ENCODE results near the gene STARD8.
"Not testable (repeated sequence)": the region's sequence is repeated elsewhere in the genome, so short reads cannot be mapped to it uniquely, and the experiment has no call there.

Gene STARD8

GRCh38 chrX:68672581-68673318 is 25.3 kb downstream of the STARD8 start:
- Histone ChIP-seq H3K4me1 (ENCODE audit: insufficient read depth, low read length) (peaks cover 41% of the 10 kb centered on the region), H3K9me3 (ENCODE audit: control insufficient read depth, insufficient read depth, low read length) (no peaks in the 10 kb centered on the region), H3K36me3 (ENCODE audit: insufficient read depth, low read length) (0 out of 2 replicates have a peak, but pooled peaks cover 3% of the 10 kb centered on the region), H3K9ac (ENCODE audit: low read depth, low read length) (no peak overlapping the region)

DNA sequence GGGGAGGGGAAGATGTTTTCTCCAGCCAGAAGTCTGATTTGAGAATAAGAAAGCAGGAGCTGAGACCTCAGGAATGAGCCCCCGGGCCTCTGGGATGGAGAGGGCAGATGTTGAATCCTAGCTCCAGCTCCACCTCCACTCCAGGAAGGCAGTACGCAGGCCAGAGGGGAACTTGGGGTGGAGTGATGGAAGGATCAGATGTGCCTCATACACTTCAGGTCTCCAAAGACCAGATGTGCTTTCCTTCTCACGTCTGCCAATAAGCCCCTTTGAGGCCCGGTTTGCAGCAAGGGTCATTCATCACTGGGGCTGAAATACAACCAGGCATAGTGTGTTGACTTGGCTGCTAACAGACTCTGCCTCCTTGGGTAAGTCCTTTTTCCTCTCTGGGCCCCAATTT is 28.1 kb downstream of the STARD8 start:
- no peaks in the 10 kb centered on the region for H3K9me3 ChIP-seq (ENCODE audit: control insufficient read depth, insufficient read depth, low read length)
- H3K36me3 ChIP-seq (ENCODE audit: insufficient read depth, low read length) = 0 out of 2 replicates have a peak, but pooled peaks cover 3% of the 10 kb centered on the region
- no peak overlapping the region for H3K9ac ChIP-seq (ENCODE audit: low read depth, low read length)
- peaks cover 55% of the 10 kb centered on the region for H3K4me1 ChIP-seq (ENCODE audit: insufficient read depth, low read length)

DNA sequence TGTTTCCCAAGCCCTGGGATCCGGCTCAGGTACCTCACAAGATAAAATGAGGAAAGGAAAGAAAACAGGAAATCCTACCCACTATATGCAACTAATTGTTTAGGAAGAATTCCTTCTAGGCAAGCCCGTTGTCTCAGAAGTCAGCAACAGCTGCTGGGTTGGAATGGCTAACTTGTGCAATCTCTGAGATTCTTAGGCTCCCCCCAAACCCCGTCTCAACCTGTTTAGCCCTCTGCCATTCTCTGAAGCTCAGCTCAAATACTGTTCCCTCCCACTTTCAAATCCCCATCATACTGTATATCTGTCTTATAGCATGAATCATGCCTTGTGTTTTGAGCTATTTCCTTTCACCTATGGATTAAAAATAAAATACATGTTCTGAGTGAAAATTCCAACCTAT is 28.9 kb downstream of the STARD8 start:
- Histone ChIP-seq H3K4me1 (ENCODE audit: insufficient read depth, low read length) (peaks cover 59% of the 10 kb centered on the region), H3K9ac (ENCODE audit: low read depth, low read length) (no peak overlapping the region), H3K36me3 (ENCODE audit: insufficient read depth, low read length) (0 out of 2 replicates have a peak, but pooled peaks cover 3% of the 10 kb centered on the region), H3K9me3 (ENCODE audit: control insufficient read depth, insufficient read depth, low read length) (no peaks in the 10 kb centered on the region)

DNA sequence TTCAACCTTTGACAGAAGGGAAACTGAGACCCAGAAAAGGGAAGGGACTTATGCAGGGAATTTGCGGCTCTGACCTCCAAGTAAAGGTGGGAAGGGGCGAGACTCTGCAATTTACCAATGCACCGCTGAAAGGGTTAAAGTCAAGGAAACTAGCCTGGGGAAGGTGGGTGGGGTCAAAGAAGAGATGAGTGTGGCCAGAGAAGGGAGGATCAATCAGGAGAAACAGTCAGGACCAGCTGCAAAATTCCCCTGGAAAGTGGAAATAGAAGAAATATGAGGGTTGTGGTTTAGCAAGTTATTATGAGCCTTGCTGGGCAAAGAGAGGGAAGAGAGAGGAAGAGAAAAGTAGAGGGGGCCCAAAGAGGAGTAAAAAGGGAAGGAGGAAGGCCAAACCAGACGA is 30.5 kb downstream of the STARD8 start:
- no peaks in the 10 kb centered on the region for H3K9me3 ChIP-seq (ENCODE audit: control insufficient read depth, insufficient read depth, low read length)
- H3K4me1 ChIP-seq (ENCODE audit: insufficient read depth, low read length) = peaks cover 49% of the 10 kb centered on the region
- no peak overlapping the region for H3K9ac ChIP-seq (ENCODE audit: low read depth, low read length)
- no peaks in the 10 kb centered on the region for H3K36me3 ChIP-seq (ENCODE audit: insufficient read depth, low read length)

GRCh38 chrX:68681443-68681941 is 34.0 kb downstream of the STARD8 start:
- Histone ChIP-seq H3K9me3 (ENCODE audit: control insufficient read depth, insufficient read depth, low read length) (no peaks in the 10 kb centered on the region), H3K9ac (ENCODE audit: low read depth, low read length) (no peak overlapping the region), H3K36me3 (ENCODE audit: insufficient read depth, low read length) (no peaks in the 10 kb centered on the region), H3K4me1 (ENCODE audit: insufficient read depth, low read length) (peaks cover 50% of the 10 kb centered on the region)

DNA sequence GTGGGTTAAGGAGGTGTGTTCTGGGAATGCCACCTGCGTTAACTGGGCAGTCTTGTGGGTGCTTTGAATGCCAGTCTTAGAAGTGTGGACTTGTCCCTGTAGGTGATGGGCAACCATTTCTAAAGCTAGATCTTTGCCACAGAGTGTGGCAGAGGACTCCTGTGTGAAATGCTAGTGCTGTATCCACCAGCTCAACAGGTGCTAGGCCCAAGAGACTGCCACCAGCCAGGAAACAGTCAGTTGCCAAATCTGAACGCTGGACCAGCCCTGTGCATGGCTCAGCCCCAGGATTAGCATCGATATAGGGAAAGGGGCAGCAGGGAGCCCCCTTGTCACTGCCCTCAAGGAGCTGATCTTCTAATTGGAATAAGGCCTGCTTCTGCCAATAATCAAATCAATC is 35.3 kb downstream of the STARD8 start:
- Histone ChIP-seq H3K9me3 (ENCODE audit: control insufficient read depth, insufficient read depth, low read length) (no peaks in the 10 kb centered on the region), H3K36me3 (ENCODE audit: insufficient read depth, low read length) (no peaks in the 10 kb centered on the region), H3K4me1 (ENCODE audit: insufficient read depth, low read length) (peaks cover 52% of the 10 kb centered on the region), H3K9ac (ENCODE audit: low read depth, low read length) (no peak overlapping the region)

- peaks cover 44% of the 10 kb centered on the region for H3K4me1 ChIP-seq (ENCODE audit: insufficient read depth, low read length)
- H3K9me3 ChIP-seq (ENCODE audit: control insufficient read depth, insufficient read depth, low read length) = no peaks in the 10 kb centered on the region
- H3K36me3 ChIP-seq (ENCODE audit: insufficient read depth, low read length) = no peaks in the 10 kb centered on the region
- H3K9ac ChIP-seq (ENCODE audit: low read depth, low read length) = no peak overlapping the region
These were observed 36.1 kb downstream of the STARD8 start for GRCh38 chrX:68683580-68683979.

DNA sequence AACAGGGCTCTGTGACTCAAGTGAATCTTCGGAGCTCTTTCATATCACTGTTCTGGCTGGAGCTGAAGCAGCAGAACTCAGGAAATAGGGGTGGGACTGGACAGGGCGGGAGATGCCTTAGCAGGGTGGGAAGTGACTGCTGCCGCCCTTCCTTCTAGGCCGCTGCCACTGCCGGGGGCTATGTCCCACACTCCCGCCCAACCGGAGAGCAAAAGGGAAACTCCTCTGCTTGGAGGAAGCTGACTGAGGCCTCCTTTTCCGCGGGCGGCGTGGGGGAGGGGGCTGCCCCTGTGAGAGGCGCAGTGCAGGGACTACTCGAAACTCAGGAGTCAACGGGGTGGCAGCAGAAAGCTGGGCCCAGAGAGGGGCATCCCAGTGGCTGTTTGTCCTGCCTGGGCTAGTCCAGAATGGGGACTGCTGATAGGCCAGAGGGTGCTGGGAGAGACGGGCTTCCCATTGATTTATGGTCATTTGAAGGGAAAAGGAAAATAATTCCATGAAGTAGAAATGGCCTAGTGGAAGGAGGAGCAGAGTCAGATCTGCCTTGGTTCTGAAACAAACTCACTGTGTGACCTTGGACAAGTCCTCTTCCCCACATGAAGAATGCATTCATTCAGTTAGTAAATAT is 36.9 kb downstream of the STARD8 start:
- Histone ChIP-seq H3K9me3 (ENCODE audit: control insufficient read depth, insufficient read depth, low read length) (no peaks in the 10 kb centered on the region), H3K4me1 (ENCODE audit: insufficient read depth, low read length) (peaks cover 44% of the 10 kb centered on the region), H3K36me3 (ENCODE audit: insufficient read depth, low read length) (no peaks in the 10 kb centered on the region), H3K9ac (ENCODE audit: low read depth, low read length) (no peak overlapping the region; the same call in 1 of the 2 replicates)

DNA sequence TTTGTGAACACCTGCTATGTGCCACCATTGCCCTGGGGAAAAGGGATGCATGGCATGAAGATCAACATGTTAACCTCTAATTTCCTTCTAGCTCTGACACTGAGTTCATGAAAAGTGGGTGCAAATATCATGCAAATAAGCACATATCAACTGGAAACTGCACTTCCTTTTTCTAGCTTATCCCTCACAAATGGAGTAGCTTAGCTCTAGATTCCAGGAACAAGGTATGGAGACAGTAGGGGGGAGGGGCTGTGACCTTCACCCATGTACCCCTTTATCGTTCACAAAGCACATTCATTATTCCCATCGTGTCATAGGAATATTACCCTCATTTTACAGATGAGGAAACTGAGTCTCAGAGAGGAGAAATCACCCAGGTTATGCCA is 37.4 kb downstream of the STARD8 start:
- Histone ChIP-seq H3K36me3 (ENCODE audit: insufficient read depth, low read length) (no peaks in the 10 kb centered on the region), H3K4me1 (ENCODE audit: insufficient read depth, low read length) (peaks cover 44% of the 10 kb centered on the region), H3K9me3 (ENCODE audit: control insufficient read depth, insufficient read depth, low read length) (no peaks in the 10 kb centered on the region), H3K9ac (ENCODE audit: low read depth, low read length) (no peak overlapping the region)

- no peaks in the 10 kb centered on the region for H3K36me3 ChIP-seq (ENCODE audit: insufficient read depth, low read length)
- peak overlapping the region; percentile 62; the same call in 1 of the 2 replicates for H3K9ac ChIP-seq (ENCODE audit: low read depth, low read length)
- no peaks in the 10 kb centered on the region for H3K9me3 ChIP-seq (ENCODE audit: control insufficient read depth, insufficient read depth, low read length)
- peaks cover 39% of the 10 kb centered on the region for H3K4me1 ChIP-seq (ENCODE audit: insufficient read depth, low read length)
These were observed 38.2 kb downstream of the STARD8 start for GRCh38 chrX:68685685-68686084.

- no peaks in the 10 kb centered on the region for H3K36me3 ChIP-seq (ENCODE audit: insufficient read depth, low read length)
- no peaks in the 10 kb centered on the region for H3K9me3 ChIP-seq (ENCODE audit: control insufficient read depth, insufficient read depth, low read length)
- H3K4me1 ChIP-seq (ENCODE audit: insufficient read depth, low read length) = peaks cover 37% of the 10 kb centered on the region
- peak overlapping the region; percentile 62 for H3K9ac ChIP-seq (ENCODE audit: low read depth, low read length)
These were observed 38.9 kb downstream of the STARD8 start for GRCh38 chrX:68686097-68686977.

- H3K4me1 ChIP-seq (ENCODE audit: insufficient read depth, low read length) = peaks cover 42% of the 10 kb centered on the region
- not testable (repeated sequence) for H3K9ac ChIP-seq (ENCODE audit: low read depth, low read length); H3K36me3 ChIP-seq (ENCODE audit: insufficient read depth, low read length); H3K9me3 ChIP-seq (ENCODE audit: control insufficient read depth, insufficient read depth, low read length)
These were observed 41.5 kb downstream of the STARD8 start for GRCh38 chrX:68688931-68689330.

DNA sequence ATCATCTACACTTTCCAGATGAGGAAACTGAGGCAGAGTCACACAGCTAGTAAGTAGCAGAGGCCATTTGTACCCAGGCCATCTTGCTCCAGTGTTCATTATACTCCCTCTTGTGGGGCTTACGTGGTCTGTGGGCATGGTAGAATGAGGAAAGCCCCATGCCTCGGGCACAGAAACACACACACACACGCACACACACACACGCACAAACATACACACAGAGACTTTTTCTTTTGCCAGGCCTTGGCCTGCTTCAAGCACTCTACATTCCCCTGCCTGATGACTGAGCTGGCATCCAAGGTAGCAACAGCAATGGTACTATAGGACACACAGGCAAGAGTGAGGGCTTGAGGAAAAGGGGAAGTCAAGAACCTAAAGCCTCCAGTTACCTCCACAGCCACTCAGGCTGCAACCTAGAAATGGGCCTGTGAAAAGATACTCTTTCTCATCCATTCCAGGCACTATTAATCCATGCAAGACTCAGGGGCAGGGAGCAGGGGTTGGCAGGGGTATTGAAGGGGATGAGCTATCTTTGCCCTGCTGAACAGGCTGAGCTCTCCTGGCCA is 43.6 kb downstream of the STARD8 start:
- no peaks in the 10 kb centered on the region for H3K36me3 ChIP-seq (ENCODE audit: insufficient read depth, low read length)
- H3K9me3 ChIP-seq (ENCODE audit: control insufficient read depth, insufficient read depth, low read length) = no peaks in the 10 kb centered on the region
- peaks cover 30% of the 10 kb centered on the region for H3K4me1 ChIP-seq (ENCODE audit: insufficient read depth, low read length)
- H3K9ac ChIP-seq (ENCODE audit: low read depth, low read length) = no peak overlapping the region

GRCh38 chrX:68691921-68692320 is 44.5 kb downstream of the STARD8 start:
- H3K9ac ChIP-seq (ENCODE audit: low read depth, low read length) = no peak overlapping the region
- no peaks in the 10 kb centered on the region for H3K9me3 ChIP-seq (ENCODE audit: control insufficient read depth, insufficient read depth, low read length)
- peaks cover 35% of the 10 kb centered on the region for H3K4me1 ChIP-seq (ENCODE audit: insufficient read depth, low read length)
- no peaks in the 10 kb centered on the region for H3K36me3 ChIP-seq (ENCODE audit: insufficient read depth, low read length)
